CD4-positive, alpha-beta T cell treated with Interleukin-10 for 1 hour (primary cell): ENCODE measurements around the gene TALDO1.
"Not testable (repeated sequence)": the region's sequence is repeated elsewhere in the genome, so short reads cannot be mapped to it uniquely, and the experiment has no call there.

ENCODE experiments used
- DNase-seq: peaks from one replicate; pipeline ENCODE4 v3.0.0-alpha.2; 2020

Gene TALDO1

GRCh38 chr11:737899-738298 lies 9.4 kb upstream of the TALDO1 start:
- DNase-seq, result not testable (repeated sequence)

- DNase-seq, result no peak
Observed at GRCh38 chr11:742156-742546, 5.1 kb upstream of the TALDO1 start.

GRCh38 chr11:742571-743201 lies 4.6 kb upstream of the TALDO1 start:
- no peak for DNase-seq

- DNase-seq, result no peak
Observed at GRCh38 chr11:745428-745827, 1.8 kb upstream of the TALDO1 start.

GRCh38 chr11:746289-747157 lies 741 bp upstream of the TALDO1 start:
- DNase-seq, result no peak

- no peak for DNase-seq
Observed at GRCh38 chr11:748007-748359, 719 bp downstream of the TALDO1 start.

GRCh38 chr11:749731-750130 lies 2.5 kb downstream of the TALDO1 start:
- DNase-seq, result no peak

GRCh38 chr11:760236-760635 lies 13.0 kb downstream of the TALDO1 start:
- DNase-seq, result no peak

GRCh38 chr11:761526-762108 lies 14.4 kb downstream of the TALDO1 start:
- DNase-seq, result no peak

GRCh38 chr11:762421-763072 lies 15.3 kb downstream of the TALDO1 start:
- no peak for DNase-seq

- no peak for DNase-seq
Observed at GRCh38 chr11:763073-763463, 15.8 kb downstream of the TALDO1 start.

- no peak for DNase-seq
Observed at GRCh38 chr11:763549-764321, 16.5 kb downstream of the TALDO1 start.

GRCh38 chr11:764322-765024 lies 17.2 kb downstream of the TALDO1 start:
- DNase-seq, result no peak

GRCh38 chr11:765025-765801 lies 17.9 kb downstream of the TALDO1 start:
- DNase-seq, result peak; percentile 76

GRCh38 chr11:765802-766091 lies 18.5 kb downstream of the TALDO1 start:
- DNase-seq, result no peak

- no peak for DNase-seq
Observed at GRCh38 chr11:766106-766935, 19.1 kb downstream of the TALDO1 start.

- DNase-seq, result no peak
Observed at GRCh38 chr11:766936-767210, 19.6 kb downstream of the TALDO1 start.

GRCh38 chr11:767238-767637 lies 20.0 kb downstream of the TALDO1 start:
- no peak for DNase-seq

- DNase-seq, result no peak
Observed at GRCh38 chr11:769887-770641, 22.8 kb downstream of the TALDO1 start.
